ENCODE data around the gene PNPLA2.
A peak's percentile ranks its signal among the peaks of the same experiment; 100 is the strongest.

The PNPLA2 gene

DNA sequence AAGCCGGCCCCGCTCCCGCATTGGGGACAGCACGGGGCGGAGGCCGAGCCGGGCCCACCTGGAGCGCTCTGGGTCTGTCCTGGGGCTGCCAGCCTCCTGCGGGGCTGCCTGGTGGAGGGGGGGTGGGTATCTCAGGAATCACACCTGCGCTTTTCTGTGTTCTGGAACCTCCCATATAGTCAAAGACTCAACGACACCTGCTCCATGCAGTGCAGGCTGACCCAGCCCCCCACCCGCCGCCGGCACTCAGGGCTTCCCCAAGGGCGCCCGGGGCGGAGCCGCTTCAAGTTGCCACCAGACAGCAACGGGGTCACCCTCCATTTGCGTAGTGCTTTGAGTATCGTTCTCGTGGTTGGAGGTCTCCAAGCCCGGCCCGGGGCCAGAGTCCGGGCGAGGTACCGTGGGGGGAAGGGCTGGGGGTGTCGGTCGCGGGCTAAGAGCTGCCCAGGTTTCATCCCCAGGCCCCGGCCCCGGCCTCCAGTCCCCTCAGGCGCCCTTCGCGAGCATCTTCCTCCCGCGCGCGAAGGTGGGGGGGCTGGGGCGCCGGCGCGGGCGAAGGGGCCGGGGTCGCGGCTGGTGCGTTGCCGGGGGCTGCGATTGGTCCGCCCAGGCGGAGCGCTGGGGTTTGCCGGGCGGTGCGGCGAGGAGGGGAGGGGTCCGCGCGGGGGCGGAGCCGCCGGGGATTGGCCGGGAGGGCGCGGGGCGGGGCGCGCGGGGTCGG, 30.6 kb downstream of the PNPLA2 start:
- H3K4me3 ChIP-seq (ENCODE audit: insufficient read depth, low read depth, low read length) = peak overlapping the region; percentile 53
- H3K4me1 ChIP-seq (ENCODE audit: control insufficient read depth, insufficient read depth, low read length) = peaks cover 55% of the 10 kb centered on the region
- peaks cover 29% of the 10 kb centered on the region for H3K27me3 ChIP-seq (ENCODE audit: control insufficient read depth, insufficient read depth, low read length, poor library complexity, severe bottlenecking)
- WGBS, 2 experiments = 1 to 2% methylated on average over 71 of the region's 71 CpGs
- no peaks in the 10 kb centered on the region for H3K9me3 ChIP-seq (ENCODE audit: control insufficient read depth, low read length)
- no peak overlapping the region for H3K27ac ChIP-seq (ENCODE audit: insufficient read depth, low read depth, low read length, poor library complexity, severe bottlenecking)
- no peaks in the 10 kb centered on the region for H3K36me3 ChIP-seq (ENCODE audit: control insufficient read depth, insufficient read depth, low read length)

DNA sequence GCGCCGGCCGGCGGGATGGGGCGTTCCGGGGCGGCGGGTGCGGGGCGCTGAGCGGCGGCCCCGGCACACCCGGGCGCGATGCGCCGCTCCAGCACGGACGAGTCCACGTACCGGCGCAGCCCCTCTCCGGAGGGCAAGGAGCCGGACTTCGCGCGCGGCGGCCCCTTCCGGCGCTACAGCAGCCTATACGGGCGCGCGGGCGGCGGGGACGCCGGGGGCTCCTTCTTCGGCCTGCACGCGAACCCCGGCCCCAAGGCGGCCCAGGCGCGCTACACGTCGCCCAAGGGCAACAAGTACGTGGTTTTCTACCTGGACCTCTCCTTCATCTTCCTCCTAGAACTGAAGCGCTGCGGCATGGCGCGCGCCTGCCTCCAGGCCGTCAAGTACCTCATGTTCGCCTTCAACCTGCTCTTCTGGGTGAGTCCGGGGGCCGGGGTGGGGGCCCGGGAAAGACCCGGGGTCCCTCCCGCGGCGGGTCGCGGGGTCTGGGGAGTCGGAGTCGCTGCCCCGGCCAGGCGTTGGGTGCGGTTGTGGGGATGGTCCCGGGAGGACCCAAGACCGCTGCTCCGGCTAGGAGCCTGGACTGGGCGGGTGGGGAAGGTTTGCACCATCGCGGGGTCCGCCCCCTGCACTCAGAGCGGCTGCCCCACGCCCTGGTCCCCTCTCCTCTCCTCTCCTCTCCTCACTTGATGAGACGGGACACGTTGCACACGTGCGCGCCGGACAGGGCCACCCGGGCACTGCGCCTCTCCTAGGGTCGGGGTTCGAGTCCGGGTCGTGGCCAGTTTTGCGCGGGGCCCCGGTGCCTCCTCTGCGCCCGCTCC, 31.4 kb downstream of the PNPLA2 start:
- no peak overlapping the region for H3K27ac ChIP-seq (ENCODE audit: insufficient read depth, low read depth, low read length, poor library complexity, severe bottlenecking)
- no peaks in the 10 kb centered on the region for H3K36me3 ChIP-seq (ENCODE audit: control insufficient read depth, insufficient read depth, low read length)
- H3K27me3 ChIP-seq (ENCODE audit: control insufficient read depth, insufficient read depth, low read length, poor library complexity, severe bottlenecking) = peaks cover 29% of the 10 kb centered on the region
- H3K4me1 ChIP-seq (ENCODE audit: control insufficient read depth, insufficient read depth, low read length) = peaks cover 57% of the 10 kb centered on the region
- WGBS, 2 experiments = 1% methylated on average over 97 of the region's 97 CpGs
- H3K9me3 ChIP-seq (ENCODE audit: control insufficient read depth, low read length) = no peaks in the 10 kb centered on the region
- peak overlapping the region; percentile 53 for H3K4me3 ChIP-seq (ENCODE audit: insufficient read depth, low read depth, low read length)

DNA sequence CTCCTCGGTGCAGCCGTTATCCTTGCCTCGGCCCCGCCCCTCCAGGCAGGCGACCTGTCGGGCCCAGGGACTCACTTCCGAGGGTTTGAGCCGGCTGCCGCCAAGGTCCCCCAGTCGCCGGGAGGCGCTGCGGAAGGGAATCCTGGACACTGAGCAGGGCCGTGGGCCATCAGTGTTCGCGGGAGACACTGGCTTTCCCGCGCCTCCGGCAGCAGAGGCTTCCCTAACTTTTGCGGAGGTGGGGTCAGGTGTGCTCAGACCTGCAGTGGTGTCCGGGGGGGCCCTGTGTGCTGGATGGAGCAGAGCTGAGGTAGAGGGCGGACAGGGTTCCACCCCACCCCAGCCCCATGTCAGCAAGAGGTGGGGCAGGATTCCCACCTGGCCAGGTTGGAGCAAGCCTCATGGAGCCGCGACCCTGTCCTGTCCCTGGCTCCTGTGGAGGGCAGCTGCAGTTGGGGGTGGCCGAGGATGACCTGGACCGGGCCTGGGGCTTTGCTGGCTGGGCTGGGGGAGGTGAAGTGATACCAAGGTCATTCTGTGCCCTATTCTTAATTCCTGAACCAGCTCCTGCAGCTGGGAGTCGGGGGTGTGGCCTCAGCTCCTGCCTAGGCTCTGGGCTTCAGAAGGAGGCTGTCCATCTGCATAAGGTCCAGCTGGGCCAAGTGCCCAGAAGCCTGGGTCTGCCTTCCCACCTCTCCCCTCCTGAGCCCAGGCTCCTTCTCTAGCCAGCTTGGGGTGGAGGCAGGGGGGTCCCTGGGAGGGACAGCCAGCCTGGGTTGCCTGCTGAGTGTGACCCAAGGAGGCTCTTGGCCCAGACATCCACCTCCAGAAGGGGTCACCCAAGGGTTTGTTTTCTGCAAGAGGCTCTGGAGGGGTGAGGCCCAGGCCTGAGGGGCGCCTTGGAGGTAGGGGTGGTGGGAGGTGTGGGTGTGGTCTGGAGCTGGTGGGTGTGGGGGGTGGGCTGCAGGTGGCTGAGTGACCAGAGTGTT, 32.4 kb downstream of the PNPLA2 start:
- Histone ChIP-seq H3K4me3 (ENCODE audit: insufficient read depth, low read depth, low read length) (peak overlapping the region; percentile 53), H3K27ac (ENCODE audit: insufficient read depth, low read depth, low read length, poor library complexity, severe bottlenecking) (no peak overlapping the region), H3K4me1 (ENCODE audit: control insufficient read depth, insufficient read depth, low read length) (peaks cover 49% of the 10 kb centered on the region), H3K27me3 (ENCODE audit: control insufficient read depth, insufficient read depth, low read length, poor library complexity, severe bottlenecking) (peaks cover 29% of the 10 kb centered on the region), H3K9me3 (ENCODE audit: control insufficient read depth, low read length) (no peaks in the 10 kb centered on the region), H3K36me3 (ENCODE audit: control insufficient read depth, insufficient read depth, low read length) (no peaks in the 10 kb centered on the region)
- WGBS, 2 experiments = 17 to 18% methylated on average over 28 of the region's 28 CpGs

DNA sequence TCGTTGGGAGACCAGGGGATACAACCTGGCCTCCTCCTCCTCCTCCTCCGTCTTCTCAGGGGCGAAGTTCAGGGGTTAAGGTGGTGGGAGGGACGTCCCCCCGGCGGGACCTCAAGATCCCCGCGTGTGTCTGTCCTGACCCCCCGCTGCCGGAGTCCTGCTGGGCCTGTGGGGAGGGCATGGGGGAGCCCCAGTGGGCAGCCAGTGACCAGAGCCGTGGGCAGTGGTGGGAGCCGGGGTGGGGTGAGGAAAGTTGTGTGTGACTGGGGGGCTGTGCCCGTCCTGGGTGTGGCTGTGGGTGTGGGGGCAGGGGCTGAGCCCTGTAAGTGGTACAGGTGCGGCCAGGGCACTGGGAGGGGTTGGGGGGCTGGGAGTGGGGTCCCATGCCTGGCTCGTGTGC, 34.0 kb downstream of the PNPLA2 start:
- H3K4me1 ChIP-seq (ENCODE audit: control insufficient read depth, insufficient read depth, low read length) = peaks cover 57% of the 10 kb centered on the region
- H3K36me3 ChIP-seq (ENCODE audit: control insufficient read depth, insufficient read depth, low read length) = no peaks in the 10 kb centered on the region
- no peak overlapping the region for H3K4me3 ChIP-seq (ENCODE audit: insufficient read depth, low read depth, low read length)
- 82 to 86% methylated on average over 15 of the region's 15 CpGs for WGBS, 2 experiments
- H3K27me3 ChIP-seq (ENCODE audit: control insufficient read depth, insufficient read depth, low read length, poor library complexity, severe bottlenecking) = peaks cover 29% of the 10 kb centered on the region
- no peaks in the 10 kb centered on the region for H3K9me3 ChIP-seq (ENCODE audit: control insufficient read depth, low read length)
- no peak overlapping the region for H3K27ac ChIP-seq (ENCODE audit: insufficient read depth, low read depth, low read length, poor library complexity, severe bottlenecking)

DNA sequence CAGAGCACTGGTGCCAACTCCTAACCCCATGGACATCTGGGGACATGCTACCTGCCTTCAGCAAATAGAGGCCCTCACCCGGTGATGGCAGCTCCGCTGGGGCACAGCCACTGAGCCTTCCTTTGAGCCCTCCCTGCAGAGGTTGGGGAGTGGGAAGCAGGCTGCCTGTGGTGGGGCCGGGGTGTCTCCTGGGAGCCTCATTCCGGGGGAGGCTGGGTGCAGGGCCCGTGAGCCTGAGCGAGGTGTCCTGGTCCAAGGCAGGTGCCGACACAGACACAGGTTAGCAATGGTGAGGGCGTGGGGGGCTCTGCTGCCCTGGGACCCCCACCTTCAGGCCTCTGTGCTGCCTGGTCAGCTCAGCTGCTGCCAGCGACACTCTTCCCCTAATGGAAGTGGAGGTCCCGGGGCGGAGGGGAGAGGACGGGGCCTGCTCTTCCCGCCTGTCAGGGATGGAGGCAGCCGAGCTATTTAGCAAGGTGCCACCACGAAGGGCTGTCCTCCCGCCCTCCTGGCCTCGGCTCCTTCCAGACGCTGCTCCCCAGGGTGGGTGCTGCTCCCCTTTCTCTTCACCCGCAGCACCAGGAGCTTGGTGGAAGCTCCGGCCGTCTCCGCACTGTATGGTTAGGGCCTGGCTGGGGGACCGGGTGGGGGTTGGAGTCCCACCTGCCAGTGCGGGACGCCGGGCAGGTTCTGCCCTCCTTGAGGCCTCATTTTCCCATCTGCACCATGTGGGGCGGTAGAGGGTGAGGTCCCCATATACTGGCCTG, 35.2 kb downstream of the PNPLA2 start:
- 92 to 93% methylated on average over 27 of the region's 27 CpGs for WGBS, 2 experiments
- no peaks in the 10 kb centered on the region for H3K9me3 ChIP-seq (ENCODE audit: control insufficient read depth, low read length)
- peaks cover 52% of the 10 kb centered on the region for H3K4me1 ChIP-seq (ENCODE audit: control insufficient read depth, insufficient read depth, low read length)
- H3K27me3 ChIP-seq (ENCODE audit: control insufficient read depth, insufficient read depth, low read length, poor library complexity, severe bottlenecking) = peaks cover 23% of the 10 kb centered on the region
- no peaks in the 10 kb centered on the region for H3K36me3 ChIP-seq (ENCODE audit: control insufficient read depth, insufficient read depth, low read length)
- H3K4me3 ChIP-seq (ENCODE audit: insufficient read depth, low read depth, low read length) = no peak overlapping the region
- no peak overlapping the region for H3K27ac ChIP-seq (ENCODE audit: insufficient read depth, low read depth, low read length, poor library complexity, severe bottlenecking)

DNA sequence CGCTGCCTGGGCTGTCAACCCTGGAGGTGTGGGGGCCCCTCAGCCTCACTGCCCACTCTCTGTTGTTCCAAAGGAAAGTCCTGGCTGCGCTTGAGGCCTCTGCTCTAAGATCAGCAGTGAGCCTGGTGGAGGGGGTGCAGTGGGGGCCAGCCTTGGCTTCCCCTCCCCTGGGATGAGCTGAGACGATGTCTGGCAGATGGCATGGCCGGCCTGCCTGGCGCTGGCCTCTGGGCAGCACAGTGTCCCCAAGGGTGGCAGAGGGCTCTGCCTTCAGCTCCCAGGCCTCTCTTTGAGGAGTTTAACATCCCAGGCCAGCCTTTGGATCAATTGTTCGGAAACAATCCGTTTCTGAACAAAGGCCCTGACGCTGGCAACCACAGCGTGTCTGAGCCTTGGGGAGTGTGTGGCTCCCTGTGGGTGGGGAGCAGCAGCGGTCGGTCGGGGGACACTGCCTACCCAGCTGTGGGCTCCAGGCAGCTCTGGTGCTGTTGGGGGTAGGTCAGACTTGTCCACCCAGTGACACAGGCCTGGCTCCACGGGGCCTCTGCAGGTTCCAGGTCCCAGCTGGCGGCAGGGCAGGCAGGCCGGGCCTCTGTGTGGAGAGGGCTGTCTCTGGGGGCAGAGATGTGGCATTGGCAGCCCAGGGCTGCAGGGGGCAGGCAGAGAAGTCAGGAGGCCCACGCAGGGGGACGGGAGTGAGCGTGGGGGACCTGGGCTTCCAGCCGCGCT, 36.1 kb downstream of the PNPLA2 start:
- H3K9me3 ChIP-seq (ENCODE audit: control insufficient read depth, low read length) = no peaks in the 10 kb centered on the region
- H3K27ac ChIP-seq (ENCODE audit: insufficient read depth, low read depth, low read length, poor library complexity, severe bottlenecking) = peak overlapping the region; percentile 50
- peaks cover 16% of the 10 kb centered on the region for H3K27me3 ChIP-seq (ENCODE audit: control insufficient read depth, insufficient read depth, low read length, poor library complexity, severe bottlenecking)
- H3K4me3 ChIP-seq (ENCODE audit: insufficient read depth, low read depth, low read length) = no peak overlapping the region
- peaks cover 50% of the 10 kb centered on the region for H3K4me1 ChIP-seq (ENCODE audit: control insufficient read depth, insufficient read depth, low read length)
- 54 to 59% methylated on average over 20 of the region's 20 CpGs for WGBS, 2 experiments
- no peaks in the 10 kb centered on the region for H3K36me3 ChIP-seq (ENCODE audit: control insufficient read depth, insufficient read depth, low read length)

DNA sequence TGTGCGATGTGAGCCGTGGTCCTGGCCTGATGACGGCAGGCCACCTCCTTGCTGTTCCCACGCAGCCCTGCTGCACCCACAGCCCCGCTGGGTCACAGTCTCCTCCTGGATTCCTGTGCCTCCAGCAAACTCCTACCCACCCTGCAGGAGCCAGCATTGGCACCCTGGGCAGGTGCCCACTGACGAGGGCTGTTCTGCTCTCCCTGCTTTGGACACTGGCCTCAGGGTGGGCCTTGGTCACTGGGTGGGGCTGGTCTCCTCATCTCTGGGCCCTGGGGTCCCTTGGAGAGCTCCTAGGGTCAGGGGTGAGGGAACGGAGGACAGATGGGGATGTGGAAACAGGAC, 36.6 kb downstream of the PNPLA2 start:
- Histone ChIP-seq H3K4me3 (ENCODE audit: insufficient read depth, low read depth, low read length) (no peak overlapping the region), H3K4me1 (ENCODE audit: control insufficient read depth, insufficient read depth, low read length) (peaks cover 52% of the 10 kb centered on the region), H3K36me3 (ENCODE audit: control insufficient read depth, insufficient read depth, low read length) (no peaks in the 10 kb centered on the region), H3K9me3 (ENCODE audit: control insufficient read depth, low read length) (no peaks in the 10 kb centered on the region), H3K27me3 (ENCODE audit: control insufficient read depth, insufficient read depth, low read length, poor library complexity, severe bottlenecking) (peaks cover 11% of the 10 kb centered on the region), H3K27ac (ENCODE audit: insufficient read depth, low read depth, low read length, poor library complexity, severe bottlenecking) (no peak overlapping the region)
- 83 to 89% methylated on average over 7 of the region's 7 CpGs for WGBS, 2 experiments

DNA sequence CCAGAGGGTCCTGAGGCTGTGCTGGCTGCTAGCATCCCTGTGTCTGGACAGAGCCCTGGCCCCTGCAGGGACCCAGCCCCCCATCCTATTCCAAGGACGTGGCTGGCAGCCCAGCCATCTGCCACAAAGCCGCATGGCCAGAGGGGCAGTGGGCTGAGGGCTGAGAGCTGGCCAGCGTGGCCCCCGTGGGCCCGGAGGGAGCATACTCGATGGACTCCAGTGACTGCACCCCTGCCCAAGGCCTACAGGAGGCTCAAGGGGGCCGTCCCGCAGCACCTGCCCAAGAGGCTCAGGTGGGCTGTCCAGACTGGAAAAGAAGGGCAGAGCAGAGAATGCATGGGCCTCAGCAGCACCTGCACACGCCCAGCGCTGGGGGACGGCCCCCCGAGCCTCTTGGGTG, 37.1 kb downstream of the PNPLA2 start:
- H3K36me3 ChIP-seq (ENCODE audit: control insufficient read depth, insufficient read depth, low read length) = no peaks in the 10 kb centered on the region
- no peaks in the 10 kb centered on the region for H3K9me3 ChIP-seq (ENCODE audit: control insufficient read depth, low read length)
- peaks cover 6% of the 10 kb centered on the region for H3K27me3 ChIP-seq (ENCODE audit: control insufficient read depth, insufficient read depth, low read length, poor library complexity, severe bottlenecking)
- H3K27ac ChIP-seq (ENCODE audit: insufficient read depth, low read depth, low read length, poor library complexity, severe bottlenecking) = no peak overlapping the region
- no peak overlapping the region for H3K4me3 ChIP-seq (ENCODE audit: insufficient read depth, low read depth, low read length)
- H3K4me1 ChIP-seq (ENCODE audit: control insufficient read depth, insufficient read depth, low read length) = peaks cover 52% of the 10 kb centered on the region
- WGBS, 2 experiments = 93 to 94% methylated on average over 12 of the region's 12 CpGs

DNA sequence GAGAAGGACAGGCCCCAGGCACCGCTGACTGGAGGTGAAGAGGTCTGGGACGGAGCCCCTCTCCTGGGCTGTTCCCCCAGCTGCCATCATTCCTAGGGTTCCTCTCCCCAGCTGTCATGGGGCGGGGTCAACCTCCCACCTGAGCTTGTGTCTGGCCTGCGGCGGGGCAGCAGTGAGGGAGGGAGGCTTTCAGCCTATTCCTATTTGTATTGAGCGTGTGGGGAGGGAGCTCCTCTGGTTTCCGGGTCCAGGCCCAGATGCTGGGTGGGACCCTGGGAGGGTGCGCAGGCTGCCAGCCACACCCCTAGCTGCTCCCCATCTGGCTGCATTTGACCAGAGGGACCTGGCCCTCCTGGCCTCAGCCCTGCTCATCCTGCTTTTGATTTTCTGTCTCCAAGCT, 37.7 kb downstream of the PNPLA2 start:
- no peaks in the 10 kb centered on the region for H3K9me3 ChIP-seq (ENCODE audit: control insufficient read depth, low read length)
- H3K36me3 ChIP-seq (ENCODE audit: control insufficient read depth, insufficient read depth, low read length) = no peaks in the 10 kb centered on the region
- 76 to 83% methylated on average over 7 to 8 of the region's 8 CpGs for WGBS, 2 experiments
- no peaks in the 10 kb centered on the region for H3K27me3 ChIP-seq (ENCODE audit: control insufficient read depth, insufficient read depth, low read length, poor library complexity, severe bottlenecking)
- no peak overlapping the region for H3K27ac ChIP-seq (ENCODE audit: insufficient read depth, low read depth, low read length, poor library complexity, severe bottlenecking)
- H3K4me1 ChIP-seq (ENCODE audit: control insufficient read depth, insufficient read depth, low read length) = peaks cover 48% of the 10 kb centered on the region
- no peak overlapping the region for H3K4me3 ChIP-seq (ENCODE audit: insufficient read depth, low read depth, low read length)

All from ectodermal cell (in vitro differentiated cells).